HPDE6-E6E7 (cell line): ENCODE measurements around the gene KAT8.
"Not testable (repeated sequence)": the region's sequence is repeated elsewhere in the genome, so short reads cannot be mapped to it uniquely, and the experiment has no call there.

Experiments
- DNase-seq: peaks from one replicate; pipeline ENCODE4 v3.0.0; 2011; ENCODE audit warnings: missing footprints; ENCODE audit errors: extremely low spot score

KAT8 gene

DNA sequence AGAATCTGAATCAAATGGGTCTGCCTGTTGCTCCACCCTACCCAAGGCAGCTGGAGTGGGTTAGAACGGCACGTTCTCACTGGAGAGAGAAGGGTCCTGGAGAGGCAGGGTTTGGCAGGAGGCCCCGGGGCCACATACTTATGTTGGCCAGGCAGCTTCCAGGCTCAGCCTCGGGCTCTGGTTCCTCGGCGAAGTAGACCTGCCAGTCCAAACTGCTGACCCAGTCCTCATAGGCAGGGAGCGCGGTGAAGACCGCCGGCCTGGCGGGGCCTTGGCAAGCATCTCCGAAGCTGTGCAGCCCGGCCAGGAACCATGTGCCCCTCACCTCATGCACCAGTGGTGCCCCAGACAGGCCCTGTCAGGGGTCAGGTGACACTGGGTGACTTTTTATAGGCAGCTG lies 33.5 kb upstream of the KAT8 start:
- DNase-seq: no peak

DNA sequence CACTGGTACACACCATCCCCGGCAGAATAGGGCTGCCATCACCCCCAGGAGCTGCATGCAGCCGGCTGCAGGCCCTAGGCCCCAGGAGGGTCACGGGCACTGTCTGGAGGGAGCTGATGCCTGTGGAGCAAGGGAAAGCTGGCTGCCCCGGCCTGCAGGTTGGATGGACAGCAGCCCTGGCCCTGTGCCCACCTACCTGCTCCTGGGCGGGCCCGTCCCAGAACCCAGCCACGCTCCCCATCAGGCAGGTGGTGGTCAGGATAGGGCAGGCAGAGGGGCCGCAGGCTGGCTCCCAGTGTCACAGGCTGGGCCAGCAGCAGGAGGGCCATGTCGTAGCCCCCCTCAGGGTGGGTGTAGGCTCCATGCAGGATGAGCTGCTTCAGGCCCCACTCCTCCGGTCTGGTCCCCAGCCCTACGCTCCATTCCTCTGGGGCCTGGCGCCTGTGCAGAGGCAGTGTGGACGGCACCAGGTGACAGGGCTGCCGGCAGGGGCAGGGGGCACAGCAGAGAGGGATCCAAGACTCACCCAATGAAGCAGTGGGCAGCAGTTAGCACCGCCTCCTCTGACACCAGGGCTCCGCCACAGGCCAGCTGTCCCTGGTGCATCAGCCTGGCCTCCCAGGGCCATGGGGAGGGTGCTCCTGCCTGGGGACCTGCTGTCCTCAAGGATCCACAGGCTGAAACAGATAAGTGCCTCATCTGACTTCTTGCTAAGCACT lies 32.7 kb upstream of the KAT8 start:
- DNase-seq: no peak

DNA sequence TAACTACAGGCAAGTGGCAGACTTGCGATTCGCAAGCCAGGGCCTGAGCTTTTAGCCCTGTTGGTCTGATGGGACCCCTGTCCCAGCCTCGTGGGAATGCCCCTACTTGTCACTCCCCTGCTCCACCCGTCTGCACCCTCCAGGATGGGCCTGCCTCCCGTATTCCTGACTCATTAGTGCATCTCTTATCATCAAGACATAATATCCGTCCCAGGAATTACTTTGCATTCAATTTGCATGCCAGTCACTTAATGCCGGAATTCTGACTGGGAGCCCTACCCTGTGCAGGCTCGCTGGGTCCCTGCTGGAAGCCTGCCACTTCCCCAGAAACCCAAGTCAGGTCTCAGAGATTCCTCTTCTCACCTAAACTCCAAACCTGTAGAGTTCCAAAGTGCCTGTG lies 32.1 kb upstream of the KAT8 start:
- DNase-seq: no peak

DNA sequence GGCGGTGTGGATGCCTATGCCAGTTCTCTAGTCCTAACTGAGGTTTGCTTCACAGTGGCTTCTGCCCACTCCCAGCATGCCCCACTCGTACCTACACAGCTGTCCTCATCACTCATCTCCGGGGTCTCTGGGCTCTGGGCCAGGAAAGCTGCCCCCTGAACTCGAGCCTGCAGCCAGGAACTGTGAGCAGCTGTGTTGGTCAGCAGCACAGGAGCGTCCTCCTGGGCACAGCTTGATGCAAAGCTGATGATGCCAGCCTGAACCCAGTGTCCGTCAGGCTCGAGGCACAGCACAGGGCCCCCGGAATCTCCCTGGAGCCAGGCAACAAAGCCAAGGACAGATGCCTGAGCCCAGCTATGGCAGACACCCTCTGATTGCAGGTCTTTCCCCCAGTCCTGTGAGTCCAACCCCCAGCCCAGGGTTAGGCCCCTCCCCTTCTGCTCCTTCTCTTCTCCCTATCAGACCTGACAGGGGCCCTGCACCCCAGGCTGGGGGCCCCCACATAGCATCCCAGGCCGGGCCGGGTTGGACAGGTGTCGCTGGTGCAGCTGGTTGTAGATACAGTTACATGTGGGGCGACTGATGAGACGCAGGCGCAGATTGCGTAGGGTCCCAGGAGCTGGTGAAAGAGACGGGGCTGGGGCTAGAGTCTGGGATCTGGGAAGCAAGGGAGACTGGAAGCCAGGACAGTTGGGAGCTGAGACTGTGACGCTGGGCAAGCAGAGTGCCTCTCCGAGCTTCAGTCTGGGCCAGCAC lies 31.4 kb upstream of the KAT8 start:
- no peak for DNase-seq

DNA sequence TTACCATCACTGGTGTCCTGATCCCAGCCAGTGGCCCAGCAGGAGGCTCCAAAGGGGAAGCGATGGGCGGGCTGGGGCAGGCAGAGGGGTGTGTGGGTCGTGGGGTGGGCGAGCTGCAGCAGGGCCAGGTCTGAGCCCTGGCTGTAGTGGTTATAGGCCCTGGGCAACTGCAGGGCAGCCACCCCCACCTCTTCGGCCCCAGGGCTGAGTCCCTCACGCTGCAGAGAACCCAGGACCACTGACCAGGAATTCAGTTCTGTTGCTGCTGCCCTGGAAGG lies 30.9 kb upstream of the KAT8 start:
- DNase-seq: no peak

DNA sequence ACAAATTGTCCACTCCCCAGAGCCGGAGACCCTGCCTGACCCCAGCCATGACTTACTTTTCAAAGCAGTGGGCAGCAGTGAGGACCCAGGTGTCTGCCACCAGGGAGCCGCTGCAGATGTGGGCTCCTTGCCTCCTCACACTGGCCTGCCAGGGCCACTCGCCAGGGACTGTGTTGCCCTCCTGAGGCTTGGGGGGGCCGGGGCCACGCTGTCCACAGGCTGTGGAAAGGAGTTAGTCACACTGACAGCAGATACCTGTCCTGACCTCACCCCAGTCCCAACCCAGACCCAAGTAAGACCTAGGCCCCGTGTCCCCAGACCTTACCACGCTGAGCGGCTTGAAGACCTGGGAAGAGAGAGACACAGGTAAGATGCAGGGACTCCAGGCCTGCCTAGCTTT lies 30.0 kb upstream of the KAT8 start:
- DNase-seq: no peak

DNA sequence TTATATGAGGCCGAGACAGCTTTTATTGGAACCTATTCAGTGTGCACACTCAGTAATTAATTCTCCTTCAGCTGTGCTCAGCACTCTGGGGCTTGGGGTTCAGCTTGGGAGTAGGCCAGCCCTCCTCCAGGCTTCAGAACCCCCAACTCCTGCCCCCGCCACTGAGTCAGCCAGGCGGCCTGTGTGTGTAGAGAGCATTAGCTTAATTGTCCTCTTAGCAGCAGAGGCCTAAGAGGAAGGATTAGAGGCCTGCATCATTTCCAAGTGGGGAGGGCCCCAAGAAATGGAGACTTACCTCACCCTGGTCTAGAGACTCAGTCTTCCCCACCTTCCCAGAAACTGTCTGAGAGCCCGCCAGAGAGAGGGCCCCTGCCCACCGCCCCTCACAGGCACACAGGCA lies 29.5 kb upstream of the KAT8 start:
- DNase-seq: no peak

DNA sequence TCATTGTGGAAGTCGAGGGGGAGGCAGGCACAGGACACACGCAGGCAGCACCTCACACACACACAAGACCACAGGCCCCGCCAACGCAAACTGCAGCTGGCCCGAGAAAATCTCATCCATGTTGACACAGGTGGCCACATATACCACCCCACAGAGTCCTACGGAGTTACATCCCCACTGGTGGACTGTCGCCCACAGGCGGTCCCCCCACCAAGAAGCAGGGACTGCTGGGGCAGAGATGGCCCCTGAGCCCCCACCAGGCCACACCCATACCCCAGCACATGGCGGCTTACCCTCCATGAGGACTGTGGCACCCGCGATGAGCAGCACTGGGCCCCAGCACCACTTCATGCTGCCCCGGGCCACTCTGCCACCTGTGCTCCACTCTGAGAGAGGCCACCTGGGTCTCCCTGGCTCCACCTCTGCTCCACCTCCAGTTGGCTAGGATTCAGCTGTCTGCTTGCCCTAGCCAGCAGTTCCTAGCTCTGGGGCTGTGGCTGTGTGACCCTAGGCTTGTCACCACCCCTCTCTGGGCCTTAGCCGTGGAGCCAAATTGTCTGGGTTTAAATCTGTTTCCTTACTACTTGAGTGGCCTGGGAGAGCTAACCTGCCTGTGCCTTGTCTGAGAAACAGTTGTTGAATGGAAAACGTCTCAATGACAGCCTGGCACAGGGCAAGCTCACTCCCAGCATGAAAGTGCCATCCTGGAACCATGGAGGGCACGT lies 28.8 kb upstream of the KAT8 start, which contains the start of gene PRSS53:
TSS of gene PRSS53 (minus strand) at position 485 of the 725 bp plus-strand sequence. CDS start at position 351, 134 bp downstream.
- no peak for DNase-seq

DNA sequence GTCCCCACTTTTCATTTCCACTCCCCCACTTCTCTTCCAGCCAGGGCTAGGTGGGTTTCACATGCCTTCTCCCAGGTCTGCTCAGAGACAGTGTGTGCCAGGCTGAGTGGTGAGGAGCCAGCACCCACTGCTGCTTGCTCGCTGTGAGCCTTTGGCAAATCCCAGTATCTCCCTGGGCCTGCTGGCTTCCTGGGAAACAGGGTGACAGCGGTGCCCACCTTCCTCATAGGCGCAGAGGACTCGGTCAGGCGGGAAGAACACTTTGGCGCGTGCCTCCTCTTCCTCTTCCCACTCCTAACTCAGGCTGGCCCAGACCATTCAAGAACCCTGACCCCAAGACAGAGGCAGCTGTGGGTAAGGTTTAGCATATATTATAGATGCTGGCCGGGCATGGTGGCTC lies 28.3 kb upstream of the KAT8 start:
- no peak for DNase-seq

DNA sequence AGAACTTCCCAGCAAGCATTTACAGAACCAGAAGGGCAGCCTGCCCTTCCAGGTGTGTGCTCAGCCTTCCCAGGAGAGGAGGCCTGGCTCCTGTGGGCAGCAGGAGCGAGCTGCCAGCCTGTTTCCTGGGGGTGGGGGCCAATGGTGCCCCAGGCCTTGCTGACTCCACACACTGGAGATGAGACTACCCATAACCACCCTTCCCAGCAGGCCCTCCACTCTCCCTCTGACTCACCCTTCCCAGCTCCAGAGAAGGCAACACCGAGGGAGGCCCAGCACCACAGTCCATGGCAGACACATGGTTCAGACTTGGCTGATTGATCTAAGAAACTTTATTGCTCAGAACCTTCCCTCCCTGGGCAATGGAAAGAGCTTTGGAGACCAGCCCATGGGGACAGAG lies 26.9 kb upstream of the KAT8 start:
- no peak for DNase-seq

DNA sequence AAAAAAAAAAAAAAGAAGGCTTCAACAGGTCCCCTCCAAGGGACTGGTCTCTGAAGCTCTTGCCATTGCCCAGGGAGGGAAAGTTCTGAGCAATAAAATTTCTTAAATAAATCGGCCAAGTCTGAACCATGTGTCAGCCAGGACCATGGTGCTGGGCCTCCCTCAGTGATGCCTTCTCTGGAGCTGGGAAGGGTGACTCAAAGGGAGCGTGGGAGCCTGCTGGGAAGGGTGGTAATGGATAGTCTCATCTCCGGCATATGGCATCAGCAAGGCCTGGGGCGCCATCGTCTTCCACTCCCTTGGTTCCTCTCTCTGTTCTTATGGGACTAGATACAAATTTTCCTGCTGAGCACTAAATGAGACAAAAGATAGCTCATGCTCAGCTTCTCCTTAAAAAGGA lies 25.1 kb upstream of the KAT8 start:
- DNase-seq: no peak

DNA sequence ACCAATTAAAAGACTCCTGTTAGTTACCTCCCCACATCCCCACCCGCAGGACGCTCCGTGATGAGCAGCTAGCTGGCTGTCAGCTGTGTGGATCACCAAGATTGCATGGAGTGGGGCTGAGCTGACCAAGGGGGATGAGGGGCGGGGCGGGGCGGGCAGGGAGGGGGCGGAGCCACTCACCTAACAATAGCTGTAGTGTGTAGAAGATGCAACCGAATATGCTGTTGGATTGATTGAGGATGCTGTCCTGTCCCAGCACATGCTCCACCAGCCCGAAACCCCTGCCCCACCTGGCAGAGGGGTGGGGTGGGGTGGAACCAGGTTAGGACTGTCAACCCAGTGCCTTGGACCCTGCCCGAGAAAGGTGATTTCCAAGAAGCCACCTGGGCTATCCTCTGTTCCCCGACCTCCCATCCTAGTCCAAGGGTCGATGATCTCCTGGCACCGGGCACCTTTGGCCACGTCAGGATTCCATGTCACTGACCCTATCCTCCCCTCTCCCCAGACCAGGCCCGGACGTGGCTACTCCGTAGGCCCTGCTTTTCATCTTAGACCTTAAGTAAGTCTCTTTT lies 24.2 kb upstream of the KAT8 start:
- peak; percentile 42 for DNase-seq

DNA sequence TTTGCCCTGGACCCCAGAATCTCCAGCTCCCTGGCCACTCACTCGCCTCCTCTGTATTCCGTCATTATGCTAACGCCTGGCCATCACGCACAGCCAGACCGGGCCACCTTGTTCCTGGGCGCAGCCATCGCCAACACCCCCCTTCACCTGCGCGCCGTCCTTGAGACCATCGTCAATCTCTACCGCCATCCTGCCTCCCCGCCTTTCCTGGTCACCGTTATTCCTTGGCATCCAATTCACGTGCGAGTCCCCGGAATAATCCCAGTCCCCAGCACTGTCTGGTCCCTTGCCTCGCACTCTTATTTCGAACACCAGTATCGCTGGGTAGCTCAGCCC lies 23.4 kb upstream of the KAT8 start:
- DNase-seq: no peak

DNA sequence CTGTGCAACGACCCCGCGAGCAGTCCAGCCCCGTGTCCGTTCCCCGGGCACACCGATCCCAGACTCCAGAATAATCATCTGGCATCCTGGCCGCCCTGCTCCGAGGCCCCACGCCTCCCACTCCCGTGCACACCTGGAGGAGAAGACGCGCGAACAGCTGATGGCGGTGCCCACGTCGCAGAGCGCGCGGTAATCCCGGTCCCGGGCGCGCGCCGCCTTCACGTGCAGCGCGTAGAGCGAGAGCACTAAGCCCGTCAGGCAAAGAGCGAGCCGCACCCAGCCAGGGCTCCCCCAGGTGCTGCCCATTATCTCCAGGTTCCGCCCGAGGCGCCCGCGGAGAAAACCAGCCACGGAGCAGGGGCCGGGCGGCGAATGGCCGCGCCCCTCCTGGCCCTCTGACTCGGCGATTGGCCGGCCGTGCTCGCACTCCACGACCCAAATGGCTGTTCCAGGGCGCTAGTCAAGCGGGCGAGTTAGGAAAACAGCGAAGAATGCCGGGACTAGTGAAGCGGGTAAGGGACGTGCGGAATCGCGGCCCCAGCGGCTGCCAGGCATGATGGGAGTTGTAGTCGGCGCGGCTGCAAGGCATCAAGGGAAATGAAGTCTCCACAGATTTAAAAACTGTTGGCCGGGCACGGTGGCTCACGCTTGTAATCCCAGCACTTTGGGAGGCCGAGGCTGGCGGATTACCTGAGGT lies 22.9 kb upstream of the KAT8 start, which contains the start of gene VKORC1:
TSS of gene VKORC1 (minus strand) at position 374 of the 697 bp plus-strand sequence. CDS start at position 306, 68 bp downstream.
- peak; percentile 98 for DNase-seq

DNA sequence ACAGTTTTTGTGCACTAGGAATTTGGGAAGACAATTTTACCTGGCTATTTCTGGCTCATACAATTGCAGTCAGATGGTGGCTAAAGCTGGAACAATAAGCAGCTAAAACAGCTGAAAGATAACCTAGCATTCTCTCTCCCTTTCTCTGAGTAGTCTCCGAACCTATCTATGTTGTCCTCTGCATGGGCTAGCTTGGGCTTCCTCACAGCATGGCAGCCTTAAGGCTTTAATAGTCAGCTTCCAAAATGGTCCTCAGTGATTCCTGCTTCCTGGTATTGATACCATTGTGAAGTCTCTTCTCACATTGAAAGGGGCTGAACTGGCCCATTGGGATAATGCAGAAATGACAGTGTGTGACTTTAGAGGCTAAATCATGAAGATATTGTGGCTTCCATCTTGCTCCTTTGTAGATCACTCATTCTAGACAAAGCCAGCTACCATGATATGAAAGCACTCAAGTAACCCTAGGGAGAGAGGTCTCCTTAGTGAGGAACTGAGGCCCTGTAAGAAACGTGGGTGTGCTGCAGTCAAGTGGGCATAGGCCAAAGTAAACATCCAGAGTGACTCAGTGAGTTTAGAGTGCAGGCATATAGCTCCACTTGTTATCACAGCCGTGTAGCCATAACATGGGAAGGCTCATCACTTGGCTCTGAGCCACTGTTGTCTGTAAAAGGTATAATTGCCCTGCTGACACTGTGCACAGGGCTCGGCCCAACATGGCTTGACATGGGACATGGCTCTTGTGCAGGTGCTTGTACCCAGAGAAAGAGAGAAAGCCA lies 17.4 kb upstream of the KAT8 start:
- no peak for DNase-seq

DNA sequence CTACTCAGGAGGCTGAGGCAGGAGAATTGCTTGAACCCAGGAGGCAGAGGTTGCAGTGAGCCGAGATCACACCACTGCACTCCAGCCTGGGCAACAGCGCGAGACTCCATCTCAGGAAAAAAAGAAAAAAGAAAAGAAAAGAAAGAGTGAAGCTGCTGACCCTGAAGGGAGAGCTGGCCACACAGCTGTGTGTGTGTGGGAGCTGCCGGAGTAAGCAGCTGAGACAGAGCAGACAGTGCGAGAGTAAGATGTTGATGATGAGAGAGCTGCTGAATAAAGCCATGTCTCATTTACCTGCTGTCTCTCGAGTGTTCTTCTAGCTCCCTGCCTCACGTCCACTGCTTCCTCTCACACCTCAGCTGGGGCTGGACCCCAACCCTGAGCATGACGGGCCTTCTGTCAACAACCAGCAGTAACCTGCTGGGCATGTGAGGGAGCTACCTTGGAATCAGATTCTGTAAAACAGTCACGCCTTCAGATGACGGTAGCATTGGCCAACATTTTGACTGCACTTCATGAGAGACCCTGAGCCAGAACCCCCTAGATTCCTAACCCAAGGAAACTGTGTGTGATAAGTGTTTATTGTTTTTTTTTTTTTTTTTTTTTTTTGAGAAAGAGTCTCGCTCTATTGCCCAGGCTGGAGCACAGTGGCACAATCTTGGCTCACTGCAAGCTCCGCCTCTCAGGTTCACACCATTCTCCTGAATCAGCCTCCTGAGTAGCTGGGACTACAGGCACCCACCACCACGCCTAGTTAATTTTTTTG lies 16.4 kb upstream of the KAT8 start:
- DNase-seq: not testable (repeated sequence)

DNA sequence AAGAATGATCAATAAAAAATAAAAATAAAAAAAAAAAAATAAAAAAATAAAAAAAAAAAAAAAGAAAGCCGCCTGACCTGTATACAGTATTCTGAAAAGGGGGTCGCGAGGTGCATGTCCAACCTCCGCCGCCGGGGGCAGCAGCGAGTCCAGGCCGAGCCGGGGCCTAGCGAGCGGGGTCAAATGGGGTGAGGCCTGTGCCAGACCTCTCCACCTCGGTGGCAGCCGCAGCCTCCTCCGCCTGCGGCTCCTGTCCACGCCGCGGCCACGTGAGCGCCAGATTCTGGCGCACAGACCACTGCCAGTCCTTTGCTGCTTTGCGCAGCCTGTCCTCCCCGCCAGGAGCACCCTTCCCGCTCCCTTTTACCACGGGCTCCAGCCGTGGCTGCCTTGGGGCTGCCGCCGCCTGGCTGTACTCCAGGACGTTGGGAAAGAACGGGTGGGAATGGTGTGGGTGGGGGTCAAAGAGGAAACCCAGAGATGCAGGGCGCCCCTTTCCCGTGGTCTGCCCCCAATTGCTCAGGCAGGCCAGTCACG lies 11.7 kb upstream of the KAT8 start:
- no peak for DNase-seq

DNA sequence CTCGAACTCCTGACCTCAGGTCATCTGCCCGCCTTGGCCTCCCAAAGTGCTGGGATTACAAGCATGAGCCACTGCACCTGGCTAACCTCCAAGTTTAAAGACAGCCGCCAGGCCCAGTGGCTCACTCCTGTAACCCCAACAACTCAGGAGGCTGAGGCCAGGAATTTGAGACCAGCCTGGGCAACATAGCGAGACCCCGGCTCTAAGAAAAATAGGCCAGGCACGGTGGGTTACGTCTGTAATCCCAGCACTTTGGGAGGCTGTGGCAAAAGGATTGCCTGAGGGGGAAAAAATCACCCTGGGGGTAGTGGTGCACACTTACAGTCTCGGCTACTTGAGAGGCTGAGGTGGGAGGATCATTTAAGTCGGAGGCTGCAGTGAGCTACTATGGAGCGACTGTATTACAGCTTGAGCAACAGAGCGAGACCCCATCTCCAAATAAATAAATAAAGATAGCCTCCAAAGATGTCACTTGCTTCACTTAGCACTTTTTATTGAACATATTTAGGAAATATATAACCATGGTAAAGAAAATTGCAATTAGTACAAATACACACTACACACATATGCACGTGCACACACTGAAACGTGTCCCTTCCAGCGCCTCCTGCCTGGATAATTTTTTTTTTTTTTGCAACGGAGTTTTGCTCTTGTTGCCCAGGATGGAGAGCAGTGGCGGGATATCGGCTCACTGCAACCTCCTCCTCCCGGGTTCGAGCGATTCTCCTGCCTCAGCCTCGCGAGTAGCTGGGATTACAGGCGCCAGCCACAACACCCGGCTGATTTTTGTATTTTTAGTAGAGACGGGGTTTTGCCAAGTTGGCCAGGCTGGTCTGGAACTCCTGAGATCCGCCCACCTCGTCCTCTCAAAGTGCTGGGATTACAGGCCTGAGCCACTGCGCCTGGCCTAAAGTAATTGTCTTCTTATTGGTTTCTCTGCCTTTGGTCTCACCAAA lies 10.7 kb upstream of the KAT8 start:
- no peak for DNase-seq

DNA sequence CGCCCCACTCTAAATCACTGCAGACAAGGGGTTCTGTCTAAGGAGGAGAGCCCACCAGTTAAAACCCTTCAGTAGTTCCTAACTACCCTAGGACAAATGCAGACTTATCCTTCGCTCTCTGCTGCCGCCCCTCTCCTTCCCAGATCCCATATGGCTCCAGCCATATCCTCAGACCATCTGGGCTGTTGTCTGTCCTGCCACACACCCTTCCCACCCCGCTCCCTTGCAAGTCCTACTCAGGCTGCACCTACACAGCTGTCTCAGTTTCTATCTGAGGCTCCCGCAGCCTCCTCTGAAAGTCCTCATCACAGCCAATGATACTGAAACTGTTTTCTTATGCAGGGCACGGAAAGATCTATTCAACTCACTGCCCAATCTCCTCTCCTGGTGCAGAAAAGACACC lies 10.0 kb upstream of the KAT8 start:
- DNase-seq: no peak
